NCI-H446 treated with DMSO at 0.1 percent for 48 hours (cell line): ENCODE data around the gene VDR.
A peak's percentile ranks its signal among the peaks of the same experiment; 100 is the strongest.

Experiments
- DNase-seq: peaks from one replicate; lab custom pipeline; 2025; lab: John Stamatoyannopoulos, UW

Gene VDR

GRCh38 chr12:47904713-47905709 is at the start of gene VDR:
Gene VDR, minus strand, starts transcription at chr12:47904994. Its CDS starts 25,881 bp downstream, at chr12:47879113.
- DNase-seq, result peak; percentile 43

- no peak for DNase-seq
Measured at GRCh38 chr12:47954058-47954457, 49.3 kb upstream of the VDR start.

GRCh38 chr12:47950856-47951468 is 46.2 kb upstream of the VDR start:
- DNase-seq, result no peak

- DNase-seq, result peak; percentile 26
Measured at GRCh38 chr12:47949441-47950341, 44.9 kb upstream of the VDR start.

- no peak for DNase-seq
Measured at GRCh38 chr12:47947341-47947740, 42.5 kb upstream of the VDR start.

- no peak for DNase-seq
Measured at GRCh38 chr12:47946413-47947323, 41.9 kb upstream of the VDR start.

GRCh38 chr12:47945341-47945728 is 40.5 kb upstream of the VDR start:
- no peak for DNase-seq

- no peak for DNase-seq
Measured at GRCh38 chr12:47944685-47945340, 40.0 kb upstream of the VDR start.

- DNase-seq, result no peak
Measured at GRCh38 chr12:47943623-47944340, 39.0 kb upstream of the VDR start.

- DNase-seq, result no peak
Measured at GRCh38 chr12:47942614-47943225, 37.9 kb upstream of the VDR start.

- DNase-seq, result no peak
Measured at GRCh38 chr12:47941871-47942613, 37.2 kb upstream of the VDR start.

- DNase-seq, result no peak
Measured at GRCh38 chr12:47941475-47941780, 36.6 kb upstream of the VDR start.

- DNase-seq, result no peak
Measured at GRCh38 chr12:47940773-47941474, 36.1 kb upstream of the VDR start.

GRCh38 chr12:47939009-47939601 is 34.3 kb upstream of the VDR start:
- DNase-seq, result no peak

- DNase-seq, result no peak
Measured at GRCh38 chr12:47938594-47938993, 33.8 kb upstream of the VDR start.

- no peak for DNase-seq
Measured at GRCh38 chr12:47938093-47938492, 33.3 kb upstream of the VDR start.

GRCh38 chr12:47935184-47935583 is 30.4 kb upstream of the VDR start:
- no peak for DNase-seq

- no peak for DNase-seq
Measured at GRCh38 chr12:47931187-47931586, 26.4 kb upstream of the VDR start.
